ENCODE results near the gene TAF7.

TAF7 gene
- 149 to 198 (median 184) reads per million in 9 experiments for total RNA-seq

- DNase-seq = peak; percentile 89 to 93 (median 91)
These were observed at the start of gene TAF7 for GRCh38 chr5:141320225-141321169. TAF7 (minus strand) TSS chr5:141320784; CDS start chr5:141320044, 740 bp downstream.

GRCh38 chr5:141366016-141366896, 45.7 kb upstream of the TAF7 start:
- Mint-ChIP-seq H3K9me3 (peaks cover 0 to 8% of the 10 kb centered on the region in 2 donors), H3K4me3 (no peak overlapping the region), H3K27ac (no peak overlapping the region), H3K27me3 (peaks cover 52 to 85% of the 10 kb centered on the region in 2 donors), H3K36me3 (ENCODE audit: insufficient read depth) (peaks cover 17% of the 10 kb centered on the region), H3K4me1 (ENCODE audit: low read depth in 2 of 2) (peaks cover 3 to 10% of the 10 kb centered on the region in 2 donors)
- DNase-seq (no peak), ATAC-seq (replicated peaks) (no peak)

More at GRCh38 chr5:141320225-141321169, at the start of gene TAF7:
- H3K36me3 Mint-ChIP-seq (ENCODE audit: insufficient read depth) = peaks cover 48% of the 10 kb centered on the region
- H3K27me3 Mint-ChIP-seq = peaks cover 0 to 5% of the 10 kb centered on the region in 2 donors
- ATAC-seq (replicated peaks) = peak; percentile 89
- peaks cover 13 to 24% of the 10 kb centered on the region in 2 donors for H3K9me3 Mint-ChIP-seq
- H3K4me3 Mint-ChIP-seq = peak within 1 kb of the TSS; percentile 97 to 99
- H3K4me1 Mint-ChIP-seq (ENCODE audit: low read depth in 2 of 2) = peaks cover 15 to 30% of the 10 kb centered on the region in 2 donors
- H3K27ac Mint-ChIP-seq = peak within 1 kb of the TSS; percentile 100

GRCh38 chr5:141363952-141364660, 43.5 kb upstream of the TAF7 start, which contains the start of gene PCDHGA5:
PCDHGA5 (plus strand) TSS chr5:141364162; CDS start chr5:141364331, 169 bp downstream.
- H3K27ac Mint-ChIP-seq = no peak within 1 kb of the TSS
- peaks cover 0 to 15% of the 10 kb centered on the region in 2 donors for H3K9me3 Mint-ChIP-seq
- peaks cover 51 to 89% of the 10 kb centered on the region in 2 donors for H3K27me3 Mint-ChIP-seq
- H3K4me1 Mint-ChIP-seq (ENCODE audit: low read depth in 2 of 2) = peaks cover 2 to 9% of the 10 kb centered on the region in 2 donors
- H3K36me3 Mint-ChIP-seq (ENCODE audit: insufficient read depth) = peaks cover 19% of the 10 kb centered on the region
- no peak for DNase-seq
- no peak for ATAC-seq (replicated peaks)
- no peak within 1 kb of the TSS for H3K4me3 Mint-ChIP-seq

GRCh38 chr5:141362719-141363118, 42.1 kb upstream of the TAF7 start:
- no peak for ATAC-seq (replicated peaks)
- peaks cover 0 to 15% of the 10 kb centered on the region in 2 donors for H3K9me3 Mint-ChIP-seq
- H3K4me1 Mint-ChIP-seq (ENCODE audit: low read depth in 2 of 2) = peaks cover 2 to 9% of the 10 kb centered on the region in 2 donors
- no peak overlapping the region for H3K27ac Mint-ChIP-seq
- DNase-seq = no peak
- peaks cover 19% of the 10 kb centered on the region for H3K36me3 Mint-ChIP-seq (ENCODE audit: insufficient read depth)
- peaks cover 52 to 90% of the 10 kb centered on the region in 2 donors for H3K27me3 Mint-ChIP-seq
- H3K4me3 Mint-ChIP-seq = no peak overlapping the region

GRCh38 chr5:141360685-141361084, 40.1 kb upstream of the TAF7 start:
- Mint-ChIP-seq H3K36me3 (ENCODE audit: insufficient read depth) (peaks cover 16% of the 10 kb centered on the region), H3K27me3 (peaks cover 60 to 95% of the 10 kb centered on the region in 2 donors), H3K4me1 (ENCODE audit: low read depth in 2 of 2) (peaks cover 2 to 9% of the 10 kb centered on the region in 2 donors), H3K4me3 (peak overlapping the region in 1 of 2 donors; percentile 80), H3K27ac (no peak overlapping the region), H3K9me3 (peaks cover 0 to 15% of the 10 kb centered on the region in 2 donors)
- ATAC-seq (replicated peaks) (no peak), DNase-seq (no peak)

GRCh38 chr5:141359790-141360426, 39.3 kb upstream of the TAF7 start, which contains the start of gene PCDHGB2:
PCDHGB2 (plus strand) TSS chr5:141359994; CDS start chr5:141360136, 142 bp downstream.
- peaks cover 59 to 95% of the 10 kb centered on the region in 2 donors for H3K27me3 Mint-ChIP-seq
- H3K36me3 Mint-ChIP-seq (ENCODE audit: insufficient read depth) = peaks cover 13% of the 10 kb centered on the region
- H3K27ac Mint-ChIP-seq = peak within 1 kb of the TSS; percentile 44 to 47
- peaks cover 0 to 15% of the 10 kb centered on the region in 2 donors for H3K9me3 Mint-ChIP-seq
- peak; percentile 54 for ATAC-seq (replicated peaks)
- peak within 1 kb of the TSS; percentile 65 to 80 for H3K4me3 Mint-ChIP-seq
- H3K4me1 Mint-ChIP-seq (ENCODE audit: low read depth in 2 of 2) = peaks cover 2 to 9% of the 10 kb centered on the region in 2 donors
- peak in 1 of 3 experiments; percentile 20 for DNase-seq

- peaks cover 7% of the 10 kb centered on the region for H3K36me3 Mint-ChIP-seq (ENCODE audit: insufficient read depth)
- H3K27ac Mint-ChIP-seq = no peak overlapping the region
- no peak for ATAC-seq (replicated peaks)
These were observed 36.4 kb upstream of the TAF7 start for GRCh38 chr5:141356950-141357349.

GRCh38 chr5:141356133-141356532, 35.5 kb upstream of the TAF7 start:
- H3K4me3 Mint-ChIP-seq = no peak overlapping the region
- peaks cover 50 to 92% of the 10 kb centered on the region in 2 donors for H3K27me3 Mint-ChIP-seq
- peaks cover 2 to 5% of the 10 kb centered on the region in 2 donors for H3K4me1 Mint-ChIP-seq (ENCODE audit: low read depth in 2 of 2)
- no peak overlapping the region for H3K27ac Mint-ChIP-seq
- no peak for ATAC-seq (replicated peaks)
- DNase-seq = no peak
- H3K36me3 Mint-ChIP-seq (ENCODE audit: insufficient read depth) = peaks cover under 1% of the 10 kb centered on the region
- peaks cover 0 to 7% of the 10 kb centered on the region in 2 donors for H3K9me3 Mint-ChIP-seq

More at GRCh38 chr5:141356950-141357349, 36.4 kb upstream of the TAF7 start:
- Mint-ChIP-seq H3K27me3 (peaks cover 51 to 96% of the 10 kb centered on the region in 2 donors), H3K4me3 (no peak overlapping the region), H3K9me3 (peaks cover 0 to 7% of the 10 kb centered on the region in 2 donors), H3K4me1 (ENCODE audit: low read depth in 2 of 2) (peaks cover 2 to 5% of the 10 kb centered on the region in 2 donors)
- no peak for DNase-seq

- peaks cover 2 to 5% of the 10 kb centered on the region in 2 donors for H3K4me1 Mint-ChIP-seq (ENCODE audit: low read depth in 2 of 2)
- H3K4me3 Mint-ChIP-seq = no peak overlapping the region
- H3K36me3 Mint-ChIP-seq (ENCODE audit: insufficient read depth) = no peaks in the 10 kb centered on the region
- DNase-seq (no peak), ATAC-seq (replicated peaks) (no peak)
- peaks cover 49 to 92% of the 10 kb centered on the region in 2 donors for H3K27me3 Mint-ChIP-seq
- H3K27ac Mint-ChIP-seq = no peak overlapping the region
- H3K9me3 Mint-ChIP-seq = peaks cover 0 to 7% of the 10 kb centered on the region in 2 donors
These were observed 35.1 kb upstream of the TAF7 start for GRCh38 chr5:141355641-141356040.

GRCh38 chr5:141354900-141355469, 34.4 kb upstream of the TAF7 start, which contains the start of gene PCDHGA4:
PCDHGA4 (plus strand) TSS chr5:141355021; CDS start chr5:141355108, 87 bp downstream.
- ATAC-seq (replicated peaks) = no peak
- Mint-ChIP-seq H3K27ac (no peak within 1 kb of the TSS), H3K4me1 (ENCODE audit: low read depth in 2 of 2) (peaks cover 6 to 7% of the 10 kb centered on the region in 2 donors), H3K4me3 (peak within 1 kb of the TSS; percentile 40 to 56), H3K27me3 (peaks cover 49 to 92% of the 10 kb centered on the region in 2 donors), H3K36me3 (ENCODE audit: insufficient read depth) (no peaks in the 10 kb centered on the region), H3K9me3 (peaks cover 0 to 10% of the 10 kb centered on the region in 2 donors)
- no peak for DNase-seq

- DNase-seq (no peak), ATAC-seq (replicated peaks) (no peak)
- Mint-ChIP-seq H3K9me3 (peaks cover 1 to 13% of the 10 kb centered on the region in 2 donors), H3K27ac (no peak overlapping the region), H3K4me1 (ENCODE audit: low read depth in 2 of 2) (peaks cover 5 to 6% of the 10 kb centered on the region in 2 donors), H3K27me3 (peaks cover 64 to 90% of the 10 kb centered on the region in 2 donors), H3K4me3 (no peak overlapping the region), H3K36me3 (ENCODE audit: insufficient read depth) (peaks cover 3% of the 10 kb centered on the region)
These were observed 31.0 kb upstream of the TAF7 start for GRCh38 chr5:141351591-141351990.
